ENCODE measurements around the gene DES.
A peak's percentile ranks its signal among the peaks of the same experiment; 100 is the strongest.
"Not testable (repeated sequence)": the region's sequence is repeated elsewhere in the genome, so short reads cannot be mapped to it uniquely, and the experiment has no call there.

The DES gene

GRCh38 chr2:219400562-219400961 lies 17.6 kb upstream of the DES start:
- no peak for DNase-seq

GRCh38 chr2:219401606-219402005 lies 16.6 kb upstream of the DES start:
- DNase-seq, result no peak

GRCh38 chr2:219402665-219403515 lies 15.3 kb upstream of the DES start:
- peak; percentile 88 for DNase-seq

GRCh38 chr2:219403861-219404260 lies 14.3 kb upstream of the DES start:
- no peak for DNase-seq

GRCh38 chr2:219404291-219404910 lies 13.8 kb upstream of the DES start:
- DNase-seq, result no peak

GRCh38 chr2:219404954-219405353 lies 13.2 kb upstream of the DES start:
- DNase-seq, result no peak

GRCh38 chr2:219405451-219405850 lies 12.7 kb upstream of the DES start:
- no peak for DNase-seq

- no peak for DNase-seq
Observed at GRCh38 chr2:219405958-219406860, 12.0 kb upstream of the DES start.

GRCh38 chr2:219406861-219407230 lies 11.3 kb upstream of the DES start:
- peak; percentile 98 for DNase-seq

GRCh38 chr2:219407343-219407742 lies 10.8 kb upstream of the DES start:
- DNase-seq, result not testable (repeated sequence)

GRCh38 chr2:219408204-219408603 lies 10.0 kb upstream of the DES start:
- DNase-seq, result no peak

- DNase-seq, result peak; percentile 61
Observed at GRCh38 chr2:219408631-219409030, 9.5 kb upstream of the DES start.

GRCh38 chr2:219409619-219410018 lies 8.6 kb upstream of the DES start:
- no peak for DNase-seq

GRCh38 chr2:219410390-219410789 lies 7.8 kb upstream of the DES start:
- no peak for DNase-seq

- no peak for DNase-seq
Observed at GRCh38 chr2:219414857-219415256, 3.3 kb upstream of the DES start.

GRCh38 chr2:219415580-219416234 lies 2.5 kb upstream of the DES start:
- DNase-seq, result no peak

GRCh38 chr2:219416235-219416602 lies 2.0 kb upstream of the DES start:
- DNase-seq, result no peak

GRCh38 chr2:219416938-219417337 lies 1.2 kb upstream of the DES start:
- DNase-seq, result no peak

GRCh38 chr2:219417374-219417773 lies 803 bp upstream of the DES start:
- no peak for DNase-seq

- no peak for DNase-seq
Observed at GRCh38 chr2:219419012-219419324, 791 bp downstream of the DES start.

- no peak for DNase-seq
Observed at GRCh38 chr2:219419331-219420197, 1.4 kb downstream of the DES start.

- DNase-seq, result no peak
Observed at GRCh38 chr2:219420687-219421086, 2.5 kb downstream of the DES start.

All from fibroblast of skin of right quadriceps (primary cell).